ENCODE results near the gene LSM4.
A peak's percentile ranks its signal among the peaks of the same experiment; 100 is the strongest.
"Not testable (repeated sequence)": the region's sequence is repeated elsewhere in the genome, so short reads cannot be mapped to it uniquely, and the experiment has no call there.

Gene LSM4

GRCh38 chr19:18322759-18323460, at the start of gene LSM4:
LSM4 (minus strand) TSS chr19:18323076; CDS start chr19:18323020, 56 bp downstream.
- DNase-seq: peak; percentile 95

GRCh38 chr19:18368504-18369222, 45.8 kb upstream of the LSM4 start:
- DNase-seq: no peak

GRCh38 chr19:18366021-18366435, 43.2 kb upstream of the LSM4 start:
- DNase-seq: no peak

GRCh38 chr19:18364826-18365528, 42.1 kb upstream of the LSM4 start:
- no peak for DNase-seq

- DNase-seq: not testable (repeated sequence)
Observed at GRCh38 chr19:18364277-18364825, 41.5 kb upstream of the LSM4 start.

- no peak for DNase-seq
Observed at GRCh38 chr19:18363787-18364186, 40.9 kb upstream of the LSM4 start.

- DNase-seq: no peak
Observed at GRCh38 chr19:18362934-18363542, 40.2 kb upstream of the LSM4 start.

GRCh38 chr19:18361646-18362045, 38.8 kb upstream of the LSM4 start:
- DNase-seq: no peak

- DNase-seq: no peak
Observed at GRCh38 chr19:18357041-18357440, 34.2 kb upstream of the LSM4 start.

- not testable (repeated sequence) for DNase-seq
Observed at GRCh38 chr19:18354743-18355142, 31.9 kb upstream of the LSM4 start.

GRCh38 chr19:18353378-18354005, 30.6 kb upstream of the LSM4 start:
- DNase-seq: no peak

- DNase-seq: no peak
Observed at GRCh38 chr19:18351544-18351943, 28.7 kb upstream of the LSM4 start.

- DNase-seq: no peak
Observed at GRCh38 chr19:18350490-18350889, 27.6 kb upstream of the LSM4 start.

GRCh38 chr19:18349524-18350128, 26.8 kb upstream of the LSM4 start:
- DNase-seq: no peak

GRCh38 chr19:18348818-18349339, 26.0 kb upstream of the LSM4 start:
- DNase-seq: not testable (repeated sequence)

- DNase-seq: no peak
Observed at GRCh38 chr19:18348171-18348570, 25.3 kb upstream of the LSM4 start.

- no peak for DNase-seq
Observed at GRCh38 chr19:18346091-18346490, 23.2 kb upstream of the LSM4 start.

- DNase-seq: no peak
Observed at GRCh38 chr19:18345296-18345695, 22.4 kb upstream of the LSM4 start.

GRCh38 chr19:18344582-18344950, 21.7 kb upstream of the LSM4 start:
- DNase-seq: no peak

GRCh38 chr19:18342090-18342632, 19.3 kb upstream of the LSM4 start:
- DNase-seq: no peak
